KMS-11 (cell line): Measurements from ENCODE around the gene RPL39.

Source experiments
- H2AFZ ChIP-seq: fragments of 200-600 bp; sonication (generic); 2 replicates; pipeline ENCODE4 v1.6.1; 2016; ENCODE audit warnings: antibody characterized with exemption, mixed run types, low read depth
- H3K27ac ChIP-seq: fragments of 200-600 bp; sonication (generic); 2 replicates; pipeline ENCODE4 v1.6.1; 2016; ENCODE audit warnings: mild to moderate bottlenecking, mixed run types
- H3K27me3 ChIP-seq: fragments of 200-600 bp; sonication (generic); 2 replicates; pipeline ENCODE4 v1.6.1; 2017; ENCODE audit warnings: mild to moderate bottlenecking, low read depth, mixed run types, moderate library complexity; ENCODE audit not compliant: insufficient read depth
- H3K36me3 ChIP-seq: fragments of 200-600 bp; sonication (generic); 2 replicates; pipeline ENCODE4 v1.6.1; 2017; ENCODE audit warnings: mild to moderate bottlenecking, mixed run types; ENCODE audit not compliant: insufficient read depth
- H3K4me1 ChIP-seq: fragments of 200-600 bp; sonication (generic); 2 replicates; pipeline ENCODE4 v1.6.1; 2016; ENCODE audit warnings: mild to moderate bottlenecking, low read depth, mixed run types; ENCODE audit not compliant: poor library complexity, severe bottlenecking
- H3K4me2 ChIP-seq: fragments of 200-600 bp; sonication (generic); 2 replicates; pipeline ENCODE4 v1.7.0; 2016; ENCODE audit warnings: mild to moderate bottlenecking, mixed run types
- H3K4me3 ChIP-seq: fragments of 200-600 bp; sonication (generic); IDR thresholded peaks from 2 replicates; pipeline ENCODE4 v1.6.1; 2017; ENCODE audit warnings: low read depth, low read length, mixed read lengths; ENCODE audit not compliant: insufficient read depth
- H3K79me2 ChIP-seq: fragments of 200-600 bp; sonication (generic); 2 replicates; pipeline ENCODE4 v1.6.1; 2016; ENCODE audit warnings: low read depth, mixed run types; ENCODE audit not compliant: insufficient read depth
- H3K9ac ChIP-seq: fragments of 200-600 bp; sonication (generic); 2 replicates; pipeline ENCODE4 v1.6.1; 2016; ENCODE audit warnings: mild to moderate bottlenecking, mixed run types
- H4K20me1 ChIP-seq: fragments of 200-600 bp; sonication (generic); 2 replicates; pipeline ENCODE4 v1.6.1; 2016; ENCODE audit warnings: mild to moderate bottlenecking, mixed run types; ENCODE audit not compliant: insufficient read depth
- TF ChIP-seq, protein P1 (sequence below): fragments of 200-600 bp; sonication (generic); conservative IDR thresholded peaks from 2 replicates; pipeline ENCODE4 v1.6.1; 2017; ENCODE audit warnings: low read depth, mild to moderate bottlenecking, antibody characterized with exemption, low read length, moderate library complexity, mixed read lengths

Gene RPL39

DNA sequence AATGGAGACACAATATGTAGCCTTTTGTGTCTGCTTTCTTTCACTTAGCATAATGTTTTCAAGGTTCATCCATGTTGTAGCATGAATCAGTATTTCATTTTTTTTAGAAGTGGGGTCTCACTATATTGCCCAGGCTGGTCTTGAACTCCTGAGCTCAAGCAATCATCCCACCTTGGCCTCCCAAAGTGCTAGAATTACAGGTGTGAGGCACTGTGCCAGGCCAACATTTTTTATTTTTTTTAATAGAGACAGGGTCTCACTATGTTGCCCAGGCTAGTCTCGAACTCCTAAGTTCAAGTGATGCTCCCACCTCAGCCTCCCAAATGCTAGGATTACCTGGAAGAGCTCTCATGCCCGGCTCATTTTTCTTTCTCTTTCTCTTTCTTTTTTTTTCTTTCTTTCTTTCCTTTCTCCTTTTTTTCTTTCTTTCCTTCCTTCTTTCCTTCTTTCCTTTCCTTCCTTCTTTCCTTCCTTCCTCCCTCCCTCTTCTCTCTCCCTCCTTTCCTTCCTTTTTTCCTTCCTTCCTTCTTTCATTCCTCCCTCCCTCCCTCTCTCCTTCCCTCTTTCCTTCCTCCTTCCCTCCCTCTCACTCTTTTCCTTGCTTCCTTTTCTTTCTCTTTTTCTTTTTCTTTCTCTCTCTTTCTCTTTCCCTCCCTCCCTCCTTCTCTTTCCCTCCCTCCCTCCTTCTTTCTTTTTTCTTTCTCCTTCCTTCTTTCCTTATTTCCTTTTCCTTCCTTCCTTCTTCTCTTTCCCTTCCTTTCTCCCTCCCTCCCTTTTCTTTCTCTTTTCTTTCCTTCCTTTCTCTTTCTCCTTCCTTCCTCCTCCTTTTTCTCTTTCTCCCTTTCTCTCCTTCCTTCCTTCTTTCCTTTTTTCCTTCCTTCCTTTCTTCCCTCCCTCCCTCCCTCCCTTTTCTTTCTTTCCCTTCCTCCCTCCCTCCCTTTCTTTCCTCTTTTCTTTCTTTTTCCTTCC lies 10.1 kb upstream of the RPL39 start:
- H2AFZ ChIP-seq = no peak overlapping the region
- H3K4me1 ChIP-seq = no peaks in the 10 kb centered on the region
- no peak overlapping the region for H3K4me2 ChIP-seq
- no peak overlapping the region for H3K9ac ChIP-seq
- H3K27ac ChIP-seq = no peak overlapping the region
- H3K36me3 ChIP-seq = no peaks in the 10 kb centered on the region
- TF ChIP-seq, protein P1, sequence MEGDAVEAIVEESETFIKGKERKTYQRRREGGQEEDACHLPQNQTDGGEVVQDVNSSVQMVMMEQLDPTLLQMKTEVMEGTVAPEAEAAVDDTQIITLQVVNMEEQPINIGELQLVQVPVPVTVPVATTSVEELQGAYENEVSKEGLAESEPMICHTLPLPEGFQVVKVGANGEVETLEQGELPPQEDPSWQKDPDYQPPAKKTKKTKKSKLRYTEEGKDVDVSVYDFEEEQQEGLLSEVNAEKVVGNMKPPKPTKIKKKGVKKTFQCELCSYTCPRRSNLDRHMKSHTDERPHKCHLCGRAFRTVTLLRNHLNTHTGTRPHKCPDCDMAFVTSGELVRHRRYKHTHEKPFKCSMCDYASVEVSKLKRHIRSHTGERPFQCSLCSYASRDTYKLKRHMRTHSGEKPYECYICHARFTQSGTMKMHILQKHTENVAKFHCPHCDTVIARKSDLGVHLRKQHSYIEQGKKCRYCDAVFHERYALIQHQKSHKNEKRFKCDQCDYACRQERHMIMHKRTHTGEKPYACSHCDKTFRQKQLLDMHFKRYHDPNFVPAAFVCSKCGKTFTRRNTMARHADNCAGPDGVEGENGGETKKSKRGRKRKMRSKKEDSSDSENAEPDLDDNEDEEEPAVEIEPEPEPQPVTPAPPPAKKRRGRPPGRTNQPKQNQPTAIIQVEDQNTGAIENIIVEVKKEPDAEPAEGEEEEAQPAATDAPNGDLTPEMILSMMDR = no peak
- H3K79me2 ChIP-seq = no peaks in the 10 kb centered on the region
- no peaks in the 10 kb centered on the region for H4K20me1 ChIP-seq
- no peak overlapping the region for H3K4me3 ChIP-seq
- H3K27me3 ChIP-seq = no peaks in the 10 kb centered on the region

DNA sequence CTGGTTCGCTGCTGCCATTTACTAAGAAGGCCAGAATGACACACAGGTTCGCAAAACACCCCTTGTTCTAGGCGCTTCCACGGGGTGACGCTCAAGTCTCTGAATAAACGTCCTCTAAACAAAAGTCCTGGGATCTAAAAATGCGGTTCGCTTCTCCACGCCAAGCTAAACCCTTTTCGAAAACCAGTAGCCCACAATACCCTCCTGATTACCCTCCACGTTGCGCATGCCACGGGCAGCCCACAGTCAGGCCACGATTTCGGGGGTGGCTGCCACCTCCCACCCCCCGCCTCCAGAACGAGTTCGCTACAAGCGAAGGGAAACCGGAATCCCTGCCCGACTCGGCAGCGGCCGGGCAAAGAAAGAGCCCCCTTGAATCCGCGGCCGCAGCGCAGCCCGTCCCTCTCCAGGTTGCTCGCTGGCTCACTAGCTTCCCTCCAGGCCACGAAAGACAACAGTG lies 423 bp downstream of the RPL39 start:
- H2AFZ ChIP-seq = peak overlapping the region; percentile 80; the same call in 1 of the 2 replicates
- H3K4me1 ChIP-seq = peaks cover 34% of the 10 kb centered on the region

DNA sequence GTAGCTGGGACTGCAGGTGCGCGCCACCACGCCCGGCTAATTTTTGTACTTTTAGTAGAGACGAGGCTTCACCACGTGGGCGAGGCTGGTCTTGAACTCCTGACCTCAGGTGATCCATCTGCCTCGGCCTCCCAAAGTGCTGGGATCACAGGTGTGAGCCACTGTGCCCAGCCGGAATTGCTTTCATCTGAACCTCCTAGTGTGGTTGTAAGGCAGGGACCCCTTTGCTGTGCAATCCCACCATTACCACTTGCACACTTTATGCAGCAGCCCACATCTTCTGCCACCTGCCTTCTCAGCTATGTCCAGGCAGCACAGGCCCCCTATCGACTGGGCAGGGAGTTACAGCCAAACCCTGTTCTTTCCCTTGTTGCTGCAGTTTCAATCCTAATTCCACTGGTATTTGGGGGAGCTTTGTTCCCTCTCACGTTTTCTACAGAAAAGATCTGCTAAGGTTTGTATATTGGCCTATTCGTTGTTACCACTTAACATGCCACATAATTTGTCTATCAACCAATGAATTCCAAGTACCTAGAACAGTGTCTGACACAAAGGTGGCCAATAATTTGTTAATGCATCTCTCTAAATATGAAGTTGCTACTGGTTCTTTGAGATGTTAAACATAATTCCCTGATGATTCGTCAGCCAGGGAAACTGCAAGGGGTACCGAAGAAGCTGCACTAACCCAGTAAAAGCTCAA lies 6.5 kb downstream of the RPL39 start:
- H3K79me2 ChIP-seq = peaks cover 43% of the 10 kb centered on the region

More for the DNA sequence above, 423 bp downstream of the RPL39 start:
- Histone ChIP-seq H3K4me3 (no peak overlapping the region), H3K4me2 (peak overlapping the region; percentile 97), H3K27ac (peak overlapping the region; percentile 97), H3K27me3 (no peaks in the 10 kb centered on the region), H3K79me2 (peaks cover 52% of the 10 kb centered on the region), H3K9ac (peak overlapping the region; percentile 99), H3K36me3 (peaks cover 4% of the 10 kb centered on the region; the same call in 1 of the 2 replicates), H4K20me1 (peaks cover 23% of the 10 kb centered on the region)
- TF ChIP-seq, protein P1 = no peak

DNA sequence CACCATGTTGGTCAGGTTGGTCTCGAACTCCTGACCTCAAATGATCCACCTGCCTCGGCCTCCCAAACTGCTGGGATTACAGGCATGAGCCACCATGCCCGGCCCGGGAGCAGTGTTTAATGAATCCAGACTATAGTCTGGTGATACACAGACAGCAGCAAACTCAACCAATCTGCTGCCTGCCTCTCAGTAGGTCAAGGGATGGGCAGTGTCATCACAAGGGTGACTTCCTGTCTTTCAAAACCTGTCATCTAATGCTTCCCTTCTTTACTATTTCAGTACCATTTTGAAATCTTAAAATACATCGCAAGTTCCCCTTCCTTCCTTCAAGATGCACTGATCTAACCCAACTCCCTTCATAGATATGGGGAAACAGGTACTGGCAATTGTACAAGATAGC lies 8.4 kb downstream of the RPL39 start:
- Histone ChIP-seq H3K4me1 (peaks cover 16% of the 10 kb centered on the region), H3K27me3 (no peaks in the 10 kb centered on the region), H3K27ac (no peak overlapping the region), H3K36me3 (peaks cover 6% of the 10 kb centered on the region; the same call in 1 of the 2 replicates), H4K20me1 (peaks cover 9% of the 10 kb centered on the region), H3K79me2 (peaks cover 25% of the 10 kb centered on the region), H3K9ac (no peak overlapping the region), H3K4me2 (no peak overlapping the region), H2AFZ (no peak overlapping the region), H3K4me3 (no peak overlapping the region)
- TF ChIP-seq, protein P1 = no peak

More for the DNA sequence above, 6.5 kb downstream of the RPL39 start:
- Histone ChIP-seq H3K27me3 (no peaks in the 10 kb centered on the region), H3K9ac (no peak overlapping the region), H3K4me3 (no peak overlapping the region), H3K4me1 (peaks cover 33% of the 10 kb centered on the region), H2AFZ (no peak overlapping the region), H3K36me3 (peaks cover 10% of the 10 kb centered on the region; the same call in 1 of the 2 replicates), H4K20me1 (peaks cover 23% of the 10 kb centered on the region), H3K27ac (no peak overlapping the region; the same call in 1 of the 2 replicates), H3K4me2 (no peak overlapping the region)
- TF ChIP-seq, protein P1 = peak; percentile 73
